GM18909 (cell line): ENCODE measurements around the gene HIGD1B.
"Not testable (repeated sequence)": the region's sequence is repeated elsewhere in the genome, so short reads cannot be mapped to it uniquely, and the experiment has no call there.

Source experiments
- ATAC-seq: cut with Tn5 transposase; IDR thresholded peaks from one replicate; pipeline ENCODE4 v1.9.1; 2021; ENCODE audit warnings: mild to moderate bottlenecking; ENCODE audit not compliant: unreplicated experiment, poor library complexity

HIGD1B gene

GRCh38 chr17:44847586-44847985, at the start of gene HIGD1B:
HIGD1B (plus strand) TSS chr17:44847883; CDS start chr17:44848153, 270 bp downstream.
- ATAC-seq, result no peak

GRCh38 chr17:44798356-44798755, 49.3 kb upstream of the HIGD1B start:
- no peak for ATAC-seq

DNA sequence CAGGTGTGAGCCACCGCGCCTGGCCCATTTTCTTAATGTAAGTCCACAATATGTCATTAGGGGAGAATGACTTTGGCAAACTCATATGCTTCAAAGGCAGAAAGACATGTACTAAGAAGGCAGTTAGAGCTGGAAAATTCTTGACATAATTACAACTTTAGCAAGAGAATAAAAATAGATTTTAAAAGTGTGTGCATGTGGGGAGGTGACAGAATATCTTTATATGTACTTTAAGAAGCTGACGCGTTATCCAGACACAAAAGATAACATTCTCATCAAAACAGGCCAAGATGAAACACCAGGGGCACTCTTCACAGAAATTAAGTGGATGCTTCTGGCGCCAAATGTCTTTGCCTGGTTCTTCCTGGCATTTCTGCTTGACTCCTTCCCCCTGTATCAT, 45.8 kb upstream of the HIGD1B start:
- ATAC-seq, result no peak

- no peak for ATAC-seq
Measured at GRCh38 chr17:44804302-44805089, 43.2 kb upstream of the HIGD1B start.

DNA sequence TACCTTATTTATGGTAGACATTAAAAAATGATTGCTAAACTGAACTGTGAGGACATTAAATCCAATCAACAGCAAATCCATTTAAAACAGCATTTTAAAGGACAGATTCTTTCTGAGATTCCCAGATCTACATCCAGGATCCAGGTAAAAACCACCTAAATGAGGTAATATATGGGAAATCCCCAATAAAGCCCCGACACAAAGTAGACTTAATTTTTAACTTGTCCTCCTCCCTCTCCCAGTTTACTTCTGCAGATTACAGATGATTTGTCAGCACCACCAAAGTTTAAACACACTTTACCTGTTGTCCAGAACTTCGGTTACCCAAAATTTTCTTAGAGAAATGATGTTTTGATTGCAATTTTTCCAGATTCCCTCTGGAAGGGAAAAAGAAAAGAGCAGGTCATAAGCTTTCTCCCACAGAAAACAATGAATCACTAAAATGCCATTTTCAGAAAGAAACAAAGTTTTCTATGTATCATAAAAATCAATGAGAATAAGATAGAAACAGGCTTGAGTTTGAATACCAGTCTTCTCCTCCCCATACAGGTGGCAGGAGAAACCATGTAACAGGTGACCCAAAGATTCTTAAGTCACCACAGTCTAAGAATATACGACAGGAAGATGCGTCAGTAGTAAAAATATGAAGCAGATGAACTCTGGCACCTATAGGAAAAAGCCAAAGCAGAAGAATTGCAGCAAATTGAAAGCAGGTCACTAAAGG, 40.4 kb upstream of the HIGD1B start:
- no peak for ATAC-seq

DNA sequence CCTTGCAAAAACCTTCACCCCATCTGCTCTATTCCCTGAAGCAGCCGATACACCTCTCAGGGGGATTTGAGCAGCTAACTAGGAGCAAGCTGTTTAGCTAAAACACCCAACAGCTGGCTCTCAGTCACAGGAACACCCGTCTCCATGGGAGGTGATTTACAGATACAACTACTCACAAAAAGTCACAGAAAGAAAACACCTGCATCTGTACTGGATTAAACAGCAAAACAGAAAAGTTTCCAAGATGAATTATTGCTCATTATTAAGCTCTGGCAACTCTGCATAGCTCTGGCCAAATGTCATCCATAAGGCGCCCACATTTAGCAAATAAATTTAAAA, 39.9 kb upstream of the HIGD1B start:
- no peak for ATAC-seq

DNA sequence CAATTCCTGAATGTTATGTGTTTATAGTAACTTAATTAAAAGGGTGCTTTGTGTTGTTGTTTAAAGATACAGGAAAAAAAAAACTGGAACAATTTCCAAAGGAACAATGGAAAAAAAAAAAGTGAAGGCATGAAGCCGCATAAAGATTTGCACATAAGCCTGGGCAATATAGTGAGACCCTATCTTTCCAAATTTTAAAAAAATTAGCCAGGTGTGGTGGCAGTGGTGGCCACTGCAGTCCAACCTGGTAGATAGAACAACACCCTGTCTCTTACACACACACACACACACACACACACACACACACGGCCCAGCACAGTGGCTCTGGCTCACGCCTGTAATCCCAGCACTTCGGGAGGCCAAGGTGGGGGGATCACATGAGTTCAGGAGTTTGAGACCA, 39.5 kb upstream of the HIGD1B start:
- ATAC-seq, result no peak

DNA sequence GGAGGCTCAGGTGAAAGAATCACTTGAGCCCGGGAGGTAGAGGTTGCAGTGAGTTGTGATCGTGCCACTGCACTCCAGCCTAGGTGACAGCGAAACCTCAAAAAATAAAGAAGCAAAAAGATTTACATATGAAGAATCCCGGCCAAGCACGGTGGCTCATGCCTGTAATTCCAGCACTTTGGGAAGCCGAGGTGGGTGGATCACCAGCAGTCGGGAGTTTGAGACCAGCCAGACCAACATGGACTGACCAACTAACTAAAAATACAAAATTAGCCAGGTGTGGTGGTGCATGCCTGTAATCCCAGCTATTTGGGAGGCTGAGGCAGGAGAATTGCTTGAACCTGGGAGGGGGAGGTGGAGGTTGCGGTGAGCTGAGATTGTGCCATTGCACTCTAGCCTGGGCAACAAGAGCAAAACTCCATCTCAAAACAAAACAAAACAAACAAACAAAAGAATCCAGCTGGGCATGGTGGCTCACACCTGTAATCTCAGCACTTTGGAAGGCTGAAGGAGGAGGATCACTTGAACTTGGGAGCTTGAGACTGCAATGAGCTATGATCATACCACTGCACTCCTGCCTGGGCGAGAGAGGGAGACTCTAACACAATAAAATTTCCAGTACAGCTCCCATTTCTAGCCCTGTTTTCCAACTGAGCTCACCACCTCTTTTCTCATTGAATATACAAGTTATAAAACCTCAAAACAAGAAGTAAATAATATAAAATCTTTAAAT, 38.9 kb upstream of the HIGD1B start:
- not testable (repeated sequence) for ATAC-seq

GRCh38 chr17:44812263-44812662, 35.4 kb upstream of the HIGD1B start:
- ATAC-seq, result no peak

DNA sequence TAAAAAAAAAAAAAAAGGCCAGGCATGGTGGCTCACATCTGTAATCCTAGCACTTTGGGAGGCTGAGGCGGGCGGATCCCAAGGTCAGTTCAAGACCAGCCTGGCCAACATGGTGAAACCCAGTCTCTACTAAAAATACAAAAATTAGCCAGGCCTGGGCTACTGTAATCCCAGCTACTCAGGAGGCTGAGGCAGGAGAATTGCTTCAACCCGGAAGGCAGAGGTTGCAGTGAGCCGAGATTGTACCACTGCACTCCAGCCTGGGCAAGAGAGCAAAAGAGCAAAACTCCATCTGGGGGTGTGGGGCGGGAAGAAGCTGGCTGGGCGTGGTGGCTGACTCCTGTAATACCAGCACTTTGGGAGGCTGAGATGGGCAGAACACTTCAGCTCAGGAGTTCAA, 29.2 kb upstream of the HIGD1B start:
- ATAC-seq, result not testable (repeated sequence)

GRCh38 chr17:44820631-44821212, 27.0 kb upstream of the HIGD1B start:
- ATAC-seq, result no peak

DNA sequence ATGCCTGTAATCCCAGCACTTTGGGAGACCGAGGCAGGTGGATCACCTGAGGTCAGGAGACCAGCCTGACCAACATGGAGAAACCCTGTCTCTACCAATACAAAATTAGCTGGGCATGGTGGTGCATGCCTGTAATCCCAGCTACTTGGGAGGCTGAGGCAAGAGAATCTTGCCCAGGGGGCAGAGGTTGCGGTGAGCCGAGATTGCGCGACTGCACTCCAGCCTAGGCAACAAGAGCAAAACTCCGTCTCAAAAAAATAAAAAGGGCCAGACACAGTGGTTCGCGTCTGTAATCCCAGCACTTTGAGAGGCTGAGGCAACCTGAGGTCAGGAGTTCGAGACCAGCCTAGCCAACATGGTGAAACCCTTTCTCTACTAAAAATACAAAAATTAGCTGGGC, 22.4 kb upstream of the HIGD1B start:
- ATAC-seq, result not testable (repeated sequence)

GRCh38 chr17:44826123-44826790, 21.4 kb upstream of the HIGD1B start:
- no peak for ATAC-seq

DNA sequence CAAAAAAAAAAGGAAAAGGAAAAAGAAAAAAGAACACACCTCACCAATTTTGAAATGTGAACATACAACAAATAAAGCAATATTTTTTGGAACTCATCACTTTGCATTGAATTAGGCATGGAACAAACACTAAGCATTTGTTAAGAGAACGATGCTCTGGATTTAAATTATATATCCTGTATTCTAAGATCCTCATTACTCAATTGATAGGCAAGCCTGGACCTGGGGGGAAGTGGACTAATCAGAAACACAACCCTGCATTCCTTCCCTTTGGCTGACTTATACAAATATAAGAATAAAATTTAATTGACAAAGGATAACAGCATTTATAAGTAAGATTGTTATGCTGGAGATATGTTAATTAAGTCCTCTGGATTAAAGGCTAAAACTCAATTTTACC, 19.8 kb upstream of the HIGD1B start:
- no peak for ATAC-seq

DNA sequence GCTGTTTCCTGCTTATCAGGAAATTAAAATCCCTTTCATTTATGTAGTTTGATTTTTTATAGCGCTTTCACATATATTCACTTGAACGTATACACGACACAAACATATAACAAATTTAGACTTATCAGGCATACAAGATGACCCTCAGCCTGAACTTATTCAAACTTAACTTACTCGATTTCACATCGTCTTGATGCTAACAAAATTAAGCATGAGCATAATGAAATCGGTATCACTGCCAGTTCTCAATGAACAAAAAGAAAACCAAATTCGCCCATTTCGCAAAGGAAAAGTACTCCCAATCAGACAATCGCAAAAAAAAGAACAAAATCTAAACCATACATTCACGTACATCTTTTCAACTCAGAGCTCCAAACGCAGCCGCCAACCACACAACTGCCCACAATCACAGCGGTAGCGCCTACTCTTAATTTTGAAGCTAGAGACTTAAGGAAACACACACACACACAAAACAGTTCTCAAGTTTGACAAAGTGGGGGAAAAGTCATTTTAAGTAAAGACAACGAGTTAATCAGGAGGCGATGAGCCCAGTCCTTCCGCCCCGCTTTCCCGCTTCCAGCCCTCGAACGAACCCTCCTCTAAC, 18.7 kb upstream of the HIGD1B start:
- ATAC-seq, result no peak

DNA sequence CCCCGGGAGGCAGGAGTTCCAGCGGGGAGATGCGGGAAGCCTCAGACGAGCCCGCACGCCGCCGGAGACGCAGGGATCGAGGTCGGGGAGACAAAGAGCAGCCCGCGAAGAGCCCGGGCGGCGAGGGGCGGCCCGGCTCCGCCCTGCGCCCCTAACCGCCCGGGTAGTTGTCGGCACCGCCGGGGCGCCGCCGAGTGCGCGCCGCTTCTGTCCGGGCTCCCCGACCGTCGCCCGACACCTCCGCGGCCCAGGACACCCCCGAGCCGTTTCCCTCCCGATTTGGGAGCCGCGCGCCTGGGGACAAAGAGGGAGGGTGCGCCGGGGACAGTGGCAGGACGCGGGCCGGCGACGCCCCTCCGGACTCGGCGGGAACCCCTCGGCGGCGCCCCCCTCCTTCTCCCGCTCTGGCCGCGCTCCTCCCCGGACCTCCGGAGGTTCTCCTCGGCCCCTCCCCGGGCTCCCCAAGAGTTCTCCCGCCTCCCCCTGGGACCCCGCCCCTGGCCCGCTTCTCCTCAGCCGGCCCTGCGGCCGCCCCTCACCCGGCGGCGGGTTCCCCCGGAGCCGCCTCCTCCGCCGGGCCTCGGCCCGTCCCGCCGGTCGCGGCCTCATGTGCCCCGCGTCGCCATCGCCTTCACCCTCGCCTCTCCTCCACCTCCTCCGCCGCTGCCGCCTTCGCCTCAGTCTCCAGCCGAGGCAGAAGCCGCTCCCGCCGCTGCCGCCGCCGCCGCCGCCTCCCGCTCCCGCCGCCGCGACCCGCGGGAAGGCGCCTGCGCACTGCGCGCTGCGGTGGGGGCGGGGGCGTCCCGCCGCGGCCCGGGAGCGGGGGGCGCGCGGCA, 17.9 kb upstream of the HIGD1B start, which contains the start of gene GJC1:
Gene GJC1 (minus strand): TSS at position 765 of the 836 bp plus-strand sequence. CDS start 24,470 bp downstream, outside the sequence.
- ATAC-seq, result no peak

DNA sequence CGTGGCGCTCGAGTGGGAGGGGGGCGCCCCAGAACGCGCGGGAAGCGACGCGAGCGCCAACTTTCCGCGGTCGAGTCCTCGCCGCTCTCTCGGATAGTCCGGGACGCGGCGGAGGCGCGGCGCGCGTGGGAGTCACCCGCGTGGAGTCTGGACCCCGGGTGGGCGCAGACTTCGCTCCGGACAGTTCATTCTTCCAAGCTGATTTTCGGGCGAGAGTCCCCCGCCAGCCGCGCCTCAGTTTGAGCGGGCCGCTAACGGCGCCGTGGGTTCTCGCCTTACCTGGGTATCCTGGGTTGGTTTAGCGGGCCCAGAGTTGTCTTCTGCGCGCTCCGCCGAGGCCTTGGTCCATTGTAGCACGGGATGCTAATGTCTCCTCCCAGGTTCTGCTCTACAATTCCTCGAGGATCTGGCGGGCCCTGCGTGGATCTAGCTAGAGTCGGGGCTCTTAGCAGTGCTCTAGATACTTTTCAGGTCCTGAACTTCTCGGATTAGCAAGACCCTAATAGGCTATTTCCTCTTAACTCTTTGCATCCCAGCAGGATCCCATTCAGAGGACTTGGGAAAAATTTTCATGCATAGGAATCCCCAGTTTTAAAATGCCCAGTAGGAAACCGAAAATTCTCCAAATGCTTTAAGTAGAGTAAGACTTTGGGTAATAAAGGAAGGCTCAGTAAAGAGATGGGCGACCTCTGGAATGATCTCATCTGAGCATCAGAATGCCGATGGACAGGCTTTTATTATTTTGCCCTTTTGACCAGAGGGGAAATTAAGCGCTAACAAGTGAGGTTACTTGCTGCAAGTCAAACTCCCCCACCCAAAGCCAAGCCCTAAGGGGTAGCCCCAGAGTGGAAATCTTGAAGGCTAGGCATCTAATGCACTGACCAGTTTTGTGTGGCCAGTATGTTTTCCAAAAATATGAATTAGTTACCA, 17.1 kb upstream of the HIGD1B start:
- ATAC-seq, result no peak

- no peak for ATAC-seq
Measured at GRCh38 chr17:44831371-44831770, 16.3 kb upstream of the HIGD1B start.
